GM19468 (cell line): ENCODE results near the gene SIRT2.
"Not testable (repeated sequence)": the region's sequence is repeated elsewhere in the genome, so short reads cannot be mapped to it uniquely, and the experiment has no call there.

Source experiments
- ATAC-seq: cut with Tn5 transposase; IDR thresholded peaks from one replicate; pipeline ENCODE4 v1.9.1; 2021; ENCODE audit warnings: mild to moderate bottlenecking, moderate library complexity, moderate number of reproducible peaks; ENCODE audit not compliant: unreplicated experiment; ENCODE audit errors: extremely low read depth

SIRT2 gene

DNA sequence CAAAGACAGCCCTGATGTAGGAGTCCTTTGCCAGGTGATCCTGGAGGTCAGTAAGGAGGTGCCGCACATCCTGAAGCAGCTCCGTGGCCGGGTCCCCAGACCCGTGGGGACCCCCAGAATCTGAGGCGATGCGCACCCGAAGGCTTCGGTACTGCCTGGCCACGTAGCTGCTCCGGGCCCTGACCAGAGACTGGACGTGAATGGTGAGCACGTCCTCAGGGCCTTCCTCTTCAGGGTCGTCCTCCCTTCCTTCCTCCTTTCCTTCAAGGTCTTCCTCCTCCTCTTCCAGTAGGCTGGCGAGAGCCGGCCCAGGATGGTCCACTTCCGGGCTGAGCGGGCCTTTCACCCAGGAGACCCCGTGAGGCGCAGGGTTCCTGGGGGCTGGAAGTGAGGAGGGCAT, 28.8 kb downstream of the SIRT2 start:
- no peak for ATAC-seq

DNA sequence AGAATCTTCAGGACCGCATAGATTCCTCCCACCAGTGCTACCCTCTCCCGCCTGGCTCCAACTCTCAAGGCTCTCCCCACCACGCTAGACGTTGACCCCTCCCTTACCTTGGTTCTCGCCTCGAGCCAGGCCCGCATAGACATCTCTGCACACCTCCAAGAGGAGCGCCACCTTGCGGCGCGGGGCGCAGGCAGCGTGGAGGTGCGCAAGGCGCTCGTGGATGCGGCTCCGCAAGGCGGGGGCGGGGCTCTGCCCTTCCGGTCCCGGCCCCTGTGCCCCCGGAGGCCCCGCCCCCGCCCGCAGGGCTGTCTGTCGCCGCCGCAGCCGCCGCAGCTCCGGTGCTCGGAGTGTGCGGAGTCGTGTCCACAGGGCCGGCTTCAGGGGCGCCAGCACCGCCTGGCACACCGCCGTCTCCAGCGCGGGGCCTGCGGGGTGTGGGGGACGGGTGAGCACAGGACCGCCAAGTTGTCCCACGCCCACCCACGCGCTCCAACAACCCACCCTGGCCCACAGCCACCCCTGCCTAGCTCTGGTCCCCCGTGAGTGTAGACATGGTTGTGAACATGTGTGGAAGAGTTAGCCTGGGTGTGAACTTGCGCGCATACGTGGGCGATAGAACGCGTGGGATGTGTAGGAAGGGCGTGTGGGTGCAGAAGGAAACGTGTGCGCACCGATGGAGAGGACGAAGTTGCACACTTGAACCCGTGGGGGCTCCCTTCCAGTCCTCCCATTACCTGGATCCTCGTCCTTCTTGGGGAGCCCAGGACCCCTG, 29.4 kb downstream of the SIRT2 start:
- no peak for ATAC-seq

DNA sequence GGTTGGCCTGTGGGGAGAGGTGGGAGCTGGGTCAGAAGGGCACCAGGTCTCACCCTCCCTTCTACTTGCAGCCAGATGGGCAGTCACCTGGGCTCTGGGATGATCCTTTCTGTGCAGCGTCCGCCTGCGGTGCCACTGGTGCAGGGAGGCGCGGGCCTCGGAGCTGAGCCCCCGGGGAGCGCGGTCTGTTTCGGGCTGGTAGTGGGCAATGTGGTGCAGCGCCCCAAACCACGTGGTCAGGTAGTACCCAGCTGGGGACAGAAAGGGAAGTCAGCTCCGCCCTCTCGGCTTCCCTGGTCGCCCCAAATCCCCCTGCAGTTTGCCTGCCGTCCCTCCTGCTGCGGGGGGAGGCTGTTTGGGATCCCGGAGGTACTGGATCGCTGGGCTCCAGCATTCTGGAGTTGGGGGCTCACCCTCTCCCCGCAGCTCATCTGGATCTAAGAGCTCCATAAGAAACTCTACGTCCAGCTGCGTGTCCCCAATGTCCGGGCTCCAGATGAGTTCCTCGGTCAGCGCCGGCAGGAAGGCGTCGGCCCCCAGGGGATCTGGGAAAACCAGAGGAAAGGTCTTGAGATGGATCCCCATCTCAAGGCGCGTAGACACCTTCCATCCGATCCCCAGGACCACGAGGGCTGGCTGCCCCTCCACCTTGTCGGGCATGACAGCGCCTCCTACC, 30.1 kb downstream of the SIRT2 start:
- ATAC-seq = no peak

DNA sequence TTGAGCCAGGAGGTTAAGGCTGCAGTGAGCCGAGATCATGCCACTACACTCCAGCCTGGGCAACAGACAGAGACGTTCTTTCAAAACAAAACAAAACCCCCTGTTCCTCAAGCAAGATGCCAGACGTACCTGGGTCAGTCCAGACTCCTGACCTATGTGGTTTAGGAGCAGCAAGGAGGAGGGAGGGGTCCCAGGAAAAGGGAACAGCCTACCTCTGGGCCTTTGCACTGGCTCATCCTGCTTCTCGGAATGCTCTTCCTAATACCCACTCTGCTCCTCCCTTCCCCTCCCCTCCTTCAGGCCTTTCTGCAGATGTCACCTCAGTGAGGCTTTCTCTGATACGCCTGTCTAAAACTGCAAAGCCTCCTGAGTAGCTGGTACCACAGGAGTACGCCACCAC, 30.9 kb downstream of the SIRT2 start:
- no peak for ATAC-seq

DNA sequence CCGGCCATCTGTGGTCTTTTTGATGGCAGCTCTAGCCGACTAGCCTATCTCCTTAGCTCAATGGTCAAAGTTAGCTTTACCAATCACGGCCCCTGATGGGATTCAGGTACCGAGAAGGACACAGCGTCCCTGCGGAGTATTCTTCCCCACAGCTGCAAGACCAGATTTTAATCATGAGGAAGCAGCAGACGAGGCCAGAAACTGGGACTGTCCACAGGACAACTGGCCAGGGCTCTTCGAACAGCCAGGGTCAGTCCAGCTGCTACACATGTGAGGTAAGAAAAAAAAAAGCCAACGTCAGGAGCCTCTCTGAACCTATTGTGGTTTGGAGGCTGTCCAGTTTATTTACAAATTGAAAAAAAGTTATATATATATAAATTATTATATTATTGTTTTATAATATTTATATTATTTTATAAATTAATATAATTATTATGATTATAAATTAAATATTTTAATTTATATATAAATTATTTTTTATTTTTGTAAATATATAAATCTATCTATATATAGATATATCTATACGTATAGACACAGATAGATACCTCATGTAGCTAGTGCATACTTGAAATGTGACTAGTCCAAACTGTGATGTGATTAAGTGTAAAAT, 32.1 kb downstream of the SIRT2 start:
- ATAC-seq = no peak

DNA sequence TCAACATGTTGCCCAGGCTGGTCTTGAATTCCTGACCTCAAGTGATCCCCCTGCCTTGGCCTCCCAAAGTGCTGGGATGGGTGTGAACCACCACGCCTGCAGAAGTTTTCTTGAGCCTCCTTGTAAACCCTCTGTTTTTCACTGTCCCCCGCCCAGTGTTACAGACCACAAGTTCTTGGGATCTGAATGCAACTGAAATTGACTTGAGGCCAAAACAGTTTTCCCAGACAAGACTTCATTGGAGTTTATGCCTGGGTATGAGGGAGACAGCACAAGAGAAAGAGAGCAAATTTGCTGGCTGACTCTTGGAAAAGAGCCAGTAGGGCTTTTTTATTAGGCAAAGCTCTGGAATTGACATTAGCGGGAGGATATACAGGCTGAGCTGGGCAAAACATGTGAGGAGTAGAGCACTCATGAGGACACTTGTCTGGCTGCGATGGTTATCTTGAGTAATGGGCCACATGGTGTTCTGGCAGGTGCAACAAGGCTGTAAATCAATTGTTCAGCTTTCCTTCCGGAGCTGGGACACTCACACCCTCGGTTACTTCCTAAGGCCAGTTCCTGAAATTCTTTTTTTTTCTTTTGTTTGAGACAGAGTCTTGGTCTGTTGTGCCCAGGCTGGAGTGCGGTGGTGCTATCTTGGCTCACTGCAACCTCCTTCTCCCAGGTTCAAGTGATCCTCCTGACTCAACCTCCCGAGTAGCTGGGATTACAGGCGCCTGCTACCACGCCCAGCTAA, 36.9 kb downstream of the SIRT2 start:
- ATAC-seq = no peak

DNA sequence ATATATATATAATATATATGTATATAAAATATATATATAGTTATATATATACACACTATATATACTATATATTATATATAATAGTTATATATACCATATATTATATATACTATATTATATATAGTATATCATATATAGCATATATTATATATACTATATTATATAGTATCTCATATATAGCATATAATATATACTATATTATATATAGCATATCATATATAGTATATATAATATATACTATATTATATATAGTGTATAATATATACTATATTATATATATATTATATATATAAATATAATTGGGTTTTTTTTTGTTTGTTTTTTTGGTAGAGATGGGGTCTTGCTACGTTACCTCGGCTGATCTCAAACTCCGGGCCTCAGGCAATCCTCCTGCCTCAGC, 38.0 kb downstream of the SIRT2 start:
- no peak for ATAC-seq

DNA sequence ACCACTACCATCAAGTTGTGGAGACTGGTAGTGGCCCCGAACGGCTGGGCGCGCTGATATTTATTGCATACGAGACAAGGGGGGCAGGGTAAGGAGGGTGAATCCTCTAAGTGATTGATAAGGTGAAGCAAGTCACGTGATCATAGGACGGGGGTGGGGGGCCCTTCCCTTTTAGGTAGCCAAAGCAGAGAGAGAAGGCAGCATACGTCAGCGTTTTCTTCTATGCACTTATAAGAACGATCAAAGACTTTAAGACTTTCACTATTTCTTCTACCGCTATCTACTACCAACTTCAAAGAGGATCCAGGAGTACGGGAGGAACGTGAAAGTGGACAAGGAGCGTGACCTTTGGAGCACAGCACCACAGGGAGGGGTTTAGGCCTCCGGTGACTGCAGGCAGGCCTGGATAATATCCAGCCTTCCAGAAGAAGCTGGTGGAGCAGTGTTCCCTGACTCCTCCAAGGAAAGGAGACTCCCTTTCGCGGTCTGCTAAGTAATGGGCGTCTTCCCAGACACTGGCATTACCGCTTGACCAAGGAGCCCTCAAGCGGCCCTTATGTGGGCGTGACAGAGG, 39.7 kb downstream of the SIRT2 start:
- ATAC-seq = not testable (repeated sequence)

DNA sequence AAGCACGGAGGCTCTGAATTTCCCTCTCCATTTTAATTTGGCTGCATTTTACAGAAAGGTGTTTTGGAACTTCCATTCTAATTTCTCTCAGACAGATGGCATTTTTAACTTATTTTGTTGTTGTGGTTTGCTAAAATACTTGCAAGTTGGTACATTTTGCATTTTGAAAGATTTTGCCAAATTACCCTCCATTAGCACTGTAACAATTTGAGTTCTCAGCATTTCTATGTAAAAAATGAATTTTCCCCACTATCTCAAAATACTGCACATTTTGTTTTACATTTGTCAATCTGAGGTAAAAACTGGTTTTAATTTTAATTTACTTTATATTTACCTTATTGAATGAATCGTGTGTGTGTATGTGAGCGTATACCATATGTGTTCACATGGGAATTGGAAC, 42.6 kb downstream of the SIRT2 start:
- no peak for ATAC-seq

DNA sequence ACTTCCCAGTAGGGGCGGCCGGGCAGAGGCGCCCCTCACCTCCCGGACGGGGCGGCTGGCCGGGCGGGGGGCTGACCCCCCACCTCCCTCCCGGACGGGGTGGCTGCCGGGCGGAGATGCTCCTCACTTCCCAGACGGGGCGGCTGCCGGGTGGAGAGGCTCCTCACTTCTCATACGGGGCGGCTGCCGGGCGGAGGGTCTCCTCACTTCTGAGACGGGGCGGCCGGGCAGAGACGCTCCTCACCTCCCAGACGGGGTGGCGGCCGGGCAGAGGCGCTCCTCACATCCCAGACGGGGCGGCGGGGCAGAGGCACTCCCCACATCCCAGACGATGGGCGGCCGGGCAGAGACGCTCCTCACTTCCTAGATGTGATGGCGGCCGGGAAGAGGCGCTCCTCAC, 43.7 kb downstream of the SIRT2 start:
- ATAC-seq = not testable (repeated sequence)

DNA sequence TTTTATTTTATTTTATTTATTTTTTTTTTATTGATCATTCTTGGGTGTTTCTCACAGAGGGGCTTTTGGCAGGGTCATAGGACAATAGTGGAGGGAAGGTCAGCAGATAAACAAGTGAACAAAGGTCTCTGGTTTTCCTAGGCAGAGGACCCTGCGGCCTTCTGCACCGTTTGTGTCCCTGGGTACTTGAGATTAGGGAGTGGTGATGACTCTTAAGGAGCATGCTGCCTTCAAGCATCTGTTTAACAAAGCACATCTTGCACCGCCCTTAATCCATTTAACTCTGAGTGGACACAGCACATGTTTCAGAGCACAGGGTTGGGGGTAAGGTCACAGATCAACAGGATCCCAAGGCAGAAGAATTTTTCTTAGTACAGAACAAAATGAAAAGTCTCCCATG, 44.5 kb downstream of the SIRT2 start:
- not testable (repeated sequence) for ATAC-seq

DNA sequence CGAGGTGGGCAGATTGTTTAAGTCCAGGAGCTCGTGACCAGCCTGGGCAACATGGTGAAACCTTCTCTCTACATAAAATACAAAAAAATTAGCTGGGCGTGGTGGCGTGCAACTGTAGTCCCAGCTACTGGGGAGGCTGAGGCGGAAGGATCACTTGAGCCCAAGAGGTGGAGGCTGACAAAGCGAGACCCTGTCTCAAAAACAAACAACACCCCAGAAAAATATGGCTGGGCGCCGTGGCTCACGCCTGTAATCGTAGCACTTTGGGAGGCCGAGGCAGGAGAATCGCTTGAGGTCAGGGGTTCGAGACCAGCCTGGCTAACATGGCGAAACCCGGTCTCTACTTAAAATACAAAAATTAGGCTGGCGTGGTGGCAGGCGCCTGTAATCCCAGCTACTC, 46.2 kb downstream of the SIRT2 start:
- no peak for ATAC-seq

DNA sequence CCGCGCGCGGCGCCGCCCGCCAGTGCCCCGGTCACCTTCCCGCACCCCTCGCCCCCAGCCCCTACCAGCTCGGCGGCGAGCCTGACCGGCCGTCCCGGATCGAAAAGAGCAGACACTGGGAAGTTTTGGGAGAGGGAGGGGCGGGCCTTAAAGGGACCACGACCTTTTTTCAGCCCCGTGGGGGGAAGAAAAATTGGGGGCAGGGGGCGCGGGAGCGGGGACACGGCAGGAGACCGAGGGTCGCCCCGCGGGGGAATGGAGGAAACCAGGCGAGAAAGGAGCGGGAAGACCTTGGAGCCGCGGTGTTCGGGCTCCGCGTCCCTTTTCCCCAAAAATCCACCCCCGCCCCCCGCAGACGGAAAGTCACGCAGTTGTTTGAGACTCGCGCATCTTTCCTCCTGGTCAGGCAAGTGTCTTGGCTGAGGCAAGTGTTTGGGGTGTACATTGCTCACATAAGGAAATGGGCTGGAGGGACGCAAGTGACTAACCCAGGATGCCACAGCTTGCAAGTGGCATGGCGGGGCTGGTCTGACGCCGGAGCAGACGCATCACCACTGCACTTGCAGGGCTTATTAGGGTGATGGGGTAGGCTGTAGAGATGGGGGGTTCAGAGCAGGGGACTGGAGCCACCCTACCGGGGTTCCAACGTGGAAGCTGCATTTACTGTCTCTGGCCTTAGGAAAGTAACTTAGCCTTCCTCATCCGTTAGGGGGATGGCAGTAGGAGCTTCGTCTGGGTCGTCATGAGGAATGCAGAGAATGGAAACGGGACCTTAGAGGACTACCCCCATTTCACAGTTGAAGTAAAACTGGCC, 47.0 kb downstream of the SIRT2 start:
- no peak for ATAC-seq

DNA sequence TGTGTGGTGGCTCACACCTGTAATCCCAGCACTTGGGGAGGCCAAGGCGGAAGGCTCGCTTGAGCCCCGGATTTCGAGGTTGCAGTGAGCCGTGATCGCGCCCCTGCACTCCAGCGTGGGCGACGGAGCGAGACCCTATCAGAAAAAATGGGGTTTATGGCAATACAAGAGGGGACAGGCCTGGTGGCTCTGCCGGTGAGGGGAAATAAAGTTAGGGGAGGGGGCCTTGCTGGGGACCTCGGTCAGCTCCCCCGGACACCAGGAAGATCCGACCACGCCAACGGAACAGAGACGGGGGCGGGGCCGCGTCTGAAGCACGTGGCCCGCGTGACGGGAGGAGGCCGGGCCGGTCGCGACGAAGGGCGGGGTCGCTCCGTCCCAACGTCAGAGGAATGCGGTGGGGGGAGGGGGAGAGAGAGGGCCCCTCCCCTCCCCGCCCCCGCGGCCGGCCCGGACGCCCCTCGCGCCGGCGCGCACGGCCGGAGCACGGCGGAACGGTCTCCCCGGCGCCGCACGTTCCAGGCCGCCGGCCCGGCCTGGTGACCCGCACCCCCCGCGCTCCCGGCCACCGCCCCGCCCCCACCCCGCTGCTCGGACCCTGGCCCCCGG, 47.7 kb downstream of the SIRT2 start:
- no peak for ATAC-seq

DNA sequence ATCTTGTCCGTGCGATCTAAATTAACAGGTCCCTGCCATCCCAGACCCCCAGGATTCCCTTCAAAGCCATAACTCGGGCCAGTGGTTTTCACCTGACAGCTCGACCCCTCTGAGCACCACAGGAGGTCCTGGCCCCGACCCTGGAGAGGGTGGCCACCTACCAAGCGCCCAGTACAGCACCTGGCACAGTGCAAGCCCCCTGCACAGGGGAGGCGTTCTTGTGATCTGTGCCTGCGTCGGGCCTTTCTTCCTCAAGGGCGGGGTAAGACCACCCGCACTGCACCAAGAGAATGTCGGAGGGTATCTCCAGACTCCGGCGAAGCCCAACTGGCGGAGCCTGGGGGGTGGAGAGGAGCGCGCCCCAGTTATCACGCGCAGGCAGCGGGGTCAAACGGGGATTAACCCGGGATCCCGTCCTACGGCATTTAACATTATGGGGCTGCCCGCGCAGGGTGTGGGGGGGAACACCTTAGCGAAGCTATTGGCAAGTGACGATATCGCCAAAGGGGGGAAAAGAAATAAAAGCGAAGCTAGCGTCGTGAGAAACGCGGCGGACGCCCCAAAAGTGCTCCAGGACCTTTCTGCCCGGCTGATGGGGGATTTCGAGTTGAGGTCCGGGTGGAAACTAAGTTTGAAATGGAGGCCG, 48.3 kb downstream of the SIRT2 start:
- ATAC-seq = no peak

DNA sequence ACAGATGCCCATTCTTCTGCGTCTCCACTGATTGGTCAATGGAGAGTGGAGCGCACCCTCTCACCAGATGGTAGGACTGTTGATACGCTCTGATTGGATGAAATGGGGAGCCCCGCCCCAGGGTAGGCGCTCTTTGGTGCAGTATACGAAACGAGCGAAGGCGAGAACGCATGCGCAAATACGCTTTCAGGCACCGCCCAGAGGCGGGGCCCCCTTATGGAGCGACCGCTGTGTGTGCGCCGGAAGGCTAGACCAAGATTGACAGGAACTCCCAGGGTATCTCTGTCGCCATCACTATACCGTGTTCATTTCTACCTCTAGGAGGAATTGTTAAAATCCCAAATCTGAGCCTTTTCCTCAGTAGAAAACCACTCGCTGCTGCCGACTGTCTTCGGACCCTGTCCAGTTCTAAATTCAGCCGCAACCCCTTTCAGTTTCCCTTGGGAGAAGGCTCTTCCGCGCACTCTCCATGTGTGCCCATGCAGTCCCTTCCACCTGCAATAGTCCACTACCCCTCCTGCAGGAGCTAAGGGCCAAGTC, 48.9 kb downstream of the SIRT2 start:
- peak; percentile 70 for ATAC-seq

DNA sequence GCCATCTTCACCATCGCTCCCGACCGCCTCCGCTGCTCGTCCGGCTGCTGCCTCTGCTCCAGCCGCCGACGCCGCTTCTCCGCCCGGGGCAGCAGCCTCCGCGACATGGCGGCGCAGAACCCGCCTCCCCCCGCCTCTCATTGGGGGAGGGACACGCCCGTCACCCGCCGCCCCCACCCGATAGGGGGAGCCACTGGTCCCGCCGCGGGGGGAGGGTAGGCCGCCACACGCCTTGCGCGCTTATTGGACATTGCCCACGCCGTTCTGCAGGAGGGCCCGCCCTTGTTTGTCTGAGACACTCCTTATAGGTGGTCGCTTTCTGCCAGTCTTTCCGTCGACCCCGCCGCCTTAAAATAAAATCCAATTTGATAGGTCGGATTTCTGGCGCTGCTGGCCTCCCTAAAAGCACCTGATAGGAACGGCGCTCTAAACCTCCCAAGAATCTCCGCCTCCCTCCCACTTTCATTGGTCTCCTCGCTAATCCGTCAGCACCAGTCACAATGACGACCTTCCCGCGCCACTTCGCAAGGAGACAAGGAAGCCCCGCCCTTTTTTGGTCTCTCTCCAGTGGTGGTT, 49.5 kb downstream of the SIRT2 start, which contains the start of gene HNRNPL:
HNRNPL (minus strand) TSS at position 127 of the 576 bp plus-strand sequence; CDS start at position 107, 20 bp downstream.
- peak; percentile 56 for ATAC-seq
